MCF 10A (cell line): Measurements from ENCODE around the gene TEC. TPM values are rescaled to one million over a fixed set of nuclear protein-coding genes. Genes with fewer than 3 reads are reported as not detected.

Source experiments
- BruUV-seq: library from RNA; stranded (reverse); fragments of 400-500 nt; replicated peaks from 2 replicates; lab custom pipeline; 2021; lab: Mats Ljungman, UMichigan
- CTCF ChIA-PET: fragments of 300-600 bp; sonication (Branson Sonifier 250); formaldehyde crosslinking; extraction: SDS; loops from one replicate; lab custom pipeline; 2021; ENCODE audit warnings: antibody characterized with exemption, inconsistent platforms; lab: Yijun Ruan, JAX
- POLR2A ChIA-PET: fragments of 300-600, 350-650 bp; sonication (Branson Sonifier 250); formaldehyde crosslinking; extraction: SDS; loops from one replicate; lab custom pipeline; 2020; ENCODE audit warnings: antibody characterized with exemption, inconsistent platforms; lab: Yijun Ruan, JAX
- DNase-seq: peaks from one replicate; pipeline ENCODE4 v3.0.0-alpha.2; 2018; ENCODE audit not compliant: unreplicated experiment
- H3K27ac Mint-ChIP-seq: one replicate; pipeline ENCODE4 v1.8.0; 2022; ENCODE audit warnings: mild to moderate bottlenecking, low read depth, mixed read lengths; ENCODE audit not compliant: unreplicated experiment
- H3K27me3 Mint-ChIP-seq: one replicate; pipeline ENCODE4 v1.8.0; 2022; ENCODE audit warnings: mixed read lengths; ENCODE audit not compliant: insufficient read depth, unreplicated experiment
- H3K36me3 Mint-ChIP-seq: one replicate; pipeline ENCODE4 v1.8.0; 2022; ENCODE audit warnings: mild to moderate bottlenecking, moderate library complexity, mixed read lengths; ENCODE audit not compliant: insufficient read depth, unreplicated experiment
- H3K4me1 Mint-ChIP-seq: one replicate; pipeline ENCODE4 v1.8.0; 2022; ENCODE audit warnings: mixed read lengths; ENCODE audit not compliant: insufficient read depth, unreplicated experiment
- H3K4me3 Mint-ChIP-seq: one replicate; pipeline ENCODE4 v1.8.0; 2022; ENCODE audit warnings: mild to moderate bottlenecking, moderate library complexity, mixed read lengths; ENCODE audit not compliant: unreplicated experiment
- H3K9me3 Mint-ChIP-seq: one replicate; pipeline ENCODE4 v1.8.0; 2022; ENCODE audit warnings: mixed read lengths; ENCODE audit not compliant: unreplicated experiment
- CTCF ChIP-seq: fragments of 200-600 bp; IDR thresholded peaks from one replicate; pipeline ENCODE4 v1.8.0; 2022; ENCODE audit warnings: antibody characterized with exemption, mild to moderate bottlenecking; ENCODE audit not compliant: unreplicated experiment
- intact Hi-C: fragments of 100-400 bp; cut with micrococcal nuclease; formaldehyde crosslinking; loops from 2 replicates; pipeline ENCODE4 v1.14.1; 2022
- total RNA-seq: library from RNA; stranded (reverse); gene quantifications from 2 replicates; pipeline ENCODE4 v1.2.3, GENCODE V29; 2022

Gene TEC
- total RNA-seq, 1 experiment from 2014 or later: 1.1 TPM

DNA sequence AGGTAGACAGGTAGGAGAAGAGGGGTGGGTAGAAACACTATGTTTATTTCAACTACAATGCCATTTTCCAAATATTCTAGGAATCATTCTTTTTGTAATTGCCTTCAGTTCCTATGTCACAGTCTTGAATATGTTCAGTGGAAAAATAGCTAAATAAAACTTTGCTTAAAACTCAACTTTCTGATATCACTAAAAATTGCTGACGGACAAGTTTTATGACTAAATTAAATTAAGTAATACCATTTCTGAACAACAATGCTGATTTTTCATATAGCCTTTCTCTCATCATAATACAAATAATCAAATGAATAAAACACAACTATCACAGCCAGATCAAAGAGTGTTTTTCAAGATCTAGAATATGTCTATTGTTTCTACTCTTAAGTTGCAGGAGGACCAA lies 53.1 kb downstream of the TEC start:
- no peak for DNase-seq
- BruUV-seq: no TSS peak
- no peak for TF ChIP-seq CTCF
- Mint-ChIP-seq H3K4me3 (no peak overlapping the region), H3K27me3 (no peaks in the 10 kb centered on the region), H3K9me3 (no peaks in the 10 kb centered on the region), H3K36me3 (no peaks in the 10 kb centered on the region), H3K27ac (no peak overlapping the region), H3K4me1 (no peaks in the 10 kb centered on the region)
- POLR2A ChIA-PET: no interaction called here
- intact Hi-C loops: no loop called here
- CTCF ChIA-PET: no interaction called here

- no peak for TF ChIP-seq CTCF
- no TSS peak for BruUV-seq
- H3K27me3 Mint-ChIP-seq: no peaks in the 10 kb centered on the region
- no peak overlapping the region for H3K27ac Mint-ChIP-seq
- POLR2A ChIA-PET: no interaction called here
- CTCF ChIA-PET: interaction anchor here (0.6 kb wide), 1 partner anchor 111 kb away, joined by 3 read pairs; no protein-coding TSS in a partner anchor
- H3K4me1 Mint-ChIP-seq: no peaks in the 10 kb centered on the region
- no peak for DNase-seq
- intact Hi-C loops: no loop called here
- H3K36me3 Mint-ChIP-seq: no peaks in the 10 kb centered on the region
- H3K4me3 Mint-ChIP-seq: no peak overlapping the region
- H3K9me3 Mint-ChIP-seq: no peaks in the 10 kb centered on the region
Observed at GRCh38 chr4:48215977-48216376, 53.7 kb downstream of the TEC start.

DNA sequence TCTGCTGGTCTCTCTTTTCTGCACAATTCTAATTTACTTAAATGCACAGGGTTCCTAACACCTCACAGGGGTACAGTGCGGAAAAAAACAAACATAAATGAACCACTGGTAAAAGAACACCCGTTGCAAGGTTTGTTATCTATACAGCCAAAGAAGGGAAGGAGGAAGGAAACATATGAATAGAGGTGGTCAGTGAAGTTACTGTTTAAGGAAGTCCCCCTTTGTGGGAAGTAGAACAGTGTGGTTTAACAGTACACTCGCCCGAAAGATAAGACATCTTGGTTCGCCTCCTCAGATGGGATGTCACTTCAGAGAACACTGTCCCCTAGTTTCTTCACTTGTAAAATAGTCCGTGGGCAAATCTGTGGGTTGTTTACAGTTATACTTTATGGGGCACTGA lies 57.5 kb downstream of the TEC start:
- Mint-ChIP-seq H3K4me3 (no peak overlapping the region), H3K36me3 (no peaks in the 10 kb centered on the region), H3K4me1 (no peaks in the 10 kb centered on the region), H3K27ac (no peak overlapping the region), H3K9me3 (no peaks in the 10 kb centered on the region), H3K27me3 (no peaks in the 10 kb centered on the region)
- ChIA-PET POLR2A (no interaction called here), CTCF (no interaction called here)
- no peak for DNase-seq
- intact Hi-C loops: no loop called here
- no peak for TF ChIP-seq CTCF
- BruUV-seq: no TSS peak

- DNase-seq: no peak
- no TSS peak for BruUV-seq
- POLR2A ChIA-PET: interaction anchor here (0.7 kb wide), 1 partner anchor 98 kb away, joined by 3 read pairs; no protein-coding TSS in a partner anchor
- H3K36me3 Mint-ChIP-seq: no peaks in the 10 kb centered on the region
- no peaks in the 10 kb centered on the region for H3K27me3 Mint-ChIP-seq
- intact Hi-C loops: no loop called here
- no peak overlapping the region for H3K27ac Mint-ChIP-seq
- CTCF ChIA-PET: interaction anchor here (0.7 to 1.2 kb wide), 2 partner anchors 79 to 82 kb away, joined by 3 read pairs; no protein-coding TSS in a partner anchor
- H3K4me3 Mint-ChIP-seq: no peak overlapping the region
- H3K9me3 Mint-ChIP-seq: no peaks in the 10 kb centered on the region
- no peaks in the 10 kb centered on the region for H3K4me1 Mint-ChIP-seq
- no peak for TF ChIP-seq CTCF
Observed at GRCh38 chr4:48210966-48211328, 58.7 kb downstream of the TEC start.
